SK-N-MC (cell line): ENCODE data around the gene CHD9.

Source experiments
- EZH2 ChIP-seq: fragments of 200-600 bp; sonication (generic); IDR thresholded peaks from one replicate; pipeline ENCODE4 v1.6.1; 2017; ENCODE audit warnings: antibody characterized with exemption
- POLR2AphosphoS5 ChIP-seq: IDR thresholded peaks from 2 replicates; pipeline ENCODE4 v1.6.1; 2012; ENCODE audit warnings: mild to moderate bottlenecking, low read depth, low read length, borderline replicate concordance

DNA sequence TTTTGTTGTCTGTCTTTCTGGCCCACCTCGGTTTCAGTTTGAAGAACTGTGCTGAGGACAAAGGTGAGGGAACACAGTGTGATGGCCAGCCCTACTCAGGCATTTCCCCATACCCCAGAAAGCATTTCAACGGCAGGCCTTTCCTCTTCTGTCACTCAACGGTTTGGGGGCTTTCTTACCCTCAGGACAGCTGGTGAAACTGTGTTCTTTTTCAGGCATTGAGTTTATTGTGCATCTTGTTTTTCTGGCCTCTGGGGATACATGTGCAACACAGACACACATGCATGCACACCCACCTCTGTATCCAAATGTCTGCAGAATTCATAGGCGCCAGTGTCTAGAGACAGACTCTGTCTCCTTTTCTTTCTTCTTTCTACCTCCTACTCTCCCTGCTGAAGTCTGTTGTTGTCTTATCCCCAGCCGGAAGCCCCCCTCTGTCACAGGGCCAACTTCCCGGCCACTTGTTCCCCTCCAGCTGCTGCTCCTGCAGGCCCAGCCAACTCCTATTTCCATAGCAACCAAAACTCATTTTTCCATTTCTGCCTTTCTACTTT lies 17.0 kb downstream of the CHD9 start:
- TF ChIP-seq EZH2 (no peak), POLR2AphosphoS5 (no peak)
